Esophagus squamous epithelium (tissue), 5 donors: ENCODE data around the gene AVEN. TPM values are rescaled to one million over a fixed set of nuclear protein-coding genes. Genes with fewer than 3 reads are reported as not detected.

Source experiments
- DNase-seq: peaks from one replicate; lab custom pipeline; 2025; lab: John Stamatoyannopoulos, UW
- H3K27ac ChIP-seq, 4 donors: fragments of 200-600 bp; sonication (generic); one replicate each; pipeline ENCODE4 v1.5.1; 2016 to 2019; ENCODE audit warnings: mild to moderate bottlenecking in 1 of 4
- H3K27me3 ChIP-seq, 4 donors: fragments of 200-600 bp; sonication (generic); 1 replicate in 3 of 4; 2 replicates in 1 of 4; pipeline versions ENCODE4 v1.5.1 to v1.6.0; 2017 to 2021; ENCODE audit warnings: antibody characterized with exemption in 1 of 4
- H3K36me3 ChIP-seq, 3 donors: fragments of 200-600 bp; sonication (generic); one replicate each; pipeline ENCODE4 v1.5.1; 2016 to 2019
- H3K4me1 ChIP-seq, 3 donors: fragments of 200-600 bp; sonication (generic); one replicate each; pipeline ENCODE4 v1.5.1; 2017 to 2019
- H3K4me3 ChIP-seq, 4 donors: fragments of 200-600 bp; sonication (generic); 1 replicate in 3 of 4; 2 replicates in 1 of 4; pipeline ENCODE4 v1.5.1; 2016 to 2019; ENCODE audit warnings: mild to moderate bottlenecking in 2 of 4, moderate library complexity in 1 of 4
- H3K9me3 ChIP-seq, 3 donors: fragments of 200-600 bp; sonication (generic); one replicate each; pipeline ENCODE4 v1.5.1; 2016 to 2019
- POLR2A ChIP-seq, 4 donors: fragments of 450-650 bp; IDR thresholded peaks; one replicate each; pipeline ENCODE4 v1.6.1; 2017; ENCODE audit warnings: antibody characterized with exemption in 4 of 4, mild to moderate bottlenecking in 4 of 4, moderate library complexity in 3 of 4
- WGBS, 2 donors: methylation state at CpG; one replicate each; pipeline ENCODE4 v1.1.5; 2018; 5-methylcytosine and 5-hydroxymethylcytosine counted together
- intact Hi-C: fragments of 100-400 bp; cut with DNase I; formaldehyde crosslinking; loops from one replicate; pipeline ENCODE4 v1.15.0; 2022
- total RNA-seq, 4 donors: library from RNA; depleted of rRNA; stranded (reverse); fragments of >200 nt; gene quantifications; one replicate each; pipeline ENCODE4 v1.1.0, GENCODE V29; 2016
- TF ChIP-seq, protein P1 (sequence below), 6 experiments: fragments of 450-650 bp in 4 of 6; fragments of 200-600 bp in 2 of 6; sonication (generic) in 2 of 6; IDR thresholded peaks; one replicate each; pipeline ENCODE4 v1.5.1; 2016 to 2019; ENCODE audit warnings: antibody characterized with exemption in 6 of 6, mild to moderate bottlenecking in 4 of 6, moderate library complexity in 4 of 6
- donor health status: DM: yes; HTN: yes; CAD: no.

AVEN gene
- total RNA-seq, 4 donors from 2014 or later: 9.9 to 17.5 (median 16.5) TPM

DNA sequence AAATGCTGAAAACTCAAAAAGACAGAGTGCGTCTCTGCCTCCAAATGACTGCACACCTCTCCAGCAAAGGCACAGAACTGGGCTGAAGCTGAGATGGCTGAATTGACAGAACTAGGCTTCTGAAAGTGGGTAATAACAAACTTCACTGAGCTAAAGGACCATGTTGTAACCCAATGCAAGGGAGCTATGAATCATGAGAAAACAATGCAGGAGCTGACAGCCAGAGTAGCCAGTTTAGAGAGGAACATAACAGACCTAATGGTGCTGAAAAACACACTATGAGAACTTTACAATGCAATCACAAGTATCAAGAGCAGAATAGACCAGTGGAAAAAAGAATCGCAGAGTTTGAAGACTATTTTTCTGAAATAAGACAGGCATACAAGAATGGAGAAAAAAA lies 10.1 kb upstream of the AVEN start:
- no peak overlapping the region for H3K27ac ChIP-seq
- intact Hi-C loops: no loop called here
- WGBS, 2 donors: 88 to 100% methylated on average over 2 of the region's 2 CpGs
- no peaks in the 10 kb centered on the region for H3K4me1 ChIP-seq
- no peaks in the 10 kb centered on the region for H3K27me3 ChIP-seq
- H3K36me3 ChIP-seq: no peaks in the 10 kb centered on the region
- no peak for TF ChIP-seq POLR2A (IDR thresholded peaks at IDR 0.05)
- TF ChIP-seq, protein P1, sequence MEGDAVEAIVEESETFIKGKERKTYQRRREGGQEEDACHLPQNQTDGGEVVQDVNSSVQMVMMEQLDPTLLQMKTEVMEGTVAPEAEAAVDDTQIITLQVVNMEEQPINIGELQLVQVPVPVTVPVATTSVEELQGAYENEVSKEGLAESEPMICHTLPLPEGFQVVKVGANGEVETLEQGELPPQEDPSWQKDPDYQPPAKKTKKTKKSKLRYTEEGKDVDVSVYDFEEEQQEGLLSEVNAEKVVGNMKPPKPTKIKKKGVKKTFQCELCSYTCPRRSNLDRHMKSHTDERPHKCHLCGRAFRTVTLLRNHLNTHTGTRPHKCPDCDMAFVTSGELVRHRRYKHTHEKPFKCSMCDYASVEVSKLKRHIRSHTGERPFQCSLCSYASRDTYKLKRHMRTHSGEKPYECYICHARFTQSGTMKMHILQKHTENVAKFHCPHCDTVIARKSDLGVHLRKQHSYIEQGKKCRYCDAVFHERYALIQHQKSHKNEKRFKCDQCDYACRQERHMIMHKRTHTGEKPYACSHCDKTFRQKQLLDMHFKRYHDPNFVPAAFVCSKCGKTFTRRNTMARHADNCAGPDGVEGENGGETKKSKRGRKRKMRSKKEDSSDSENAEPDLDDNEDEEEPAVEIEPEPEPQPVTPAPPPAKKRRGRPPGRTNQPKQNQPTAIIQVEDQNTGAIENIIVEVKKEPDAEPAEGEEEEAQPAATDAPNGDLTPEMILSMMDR (IDR thresholded peaks at IDR 0.05): no peak
- H3K9me3 ChIP-seq: peaks cover 0 to 17% (median 16%) of the 10 kb centered on the region in 3 donors
- no peak overlapping the region for H3K4me3 ChIP-seq
- DNase-seq: no peak

DNA sequence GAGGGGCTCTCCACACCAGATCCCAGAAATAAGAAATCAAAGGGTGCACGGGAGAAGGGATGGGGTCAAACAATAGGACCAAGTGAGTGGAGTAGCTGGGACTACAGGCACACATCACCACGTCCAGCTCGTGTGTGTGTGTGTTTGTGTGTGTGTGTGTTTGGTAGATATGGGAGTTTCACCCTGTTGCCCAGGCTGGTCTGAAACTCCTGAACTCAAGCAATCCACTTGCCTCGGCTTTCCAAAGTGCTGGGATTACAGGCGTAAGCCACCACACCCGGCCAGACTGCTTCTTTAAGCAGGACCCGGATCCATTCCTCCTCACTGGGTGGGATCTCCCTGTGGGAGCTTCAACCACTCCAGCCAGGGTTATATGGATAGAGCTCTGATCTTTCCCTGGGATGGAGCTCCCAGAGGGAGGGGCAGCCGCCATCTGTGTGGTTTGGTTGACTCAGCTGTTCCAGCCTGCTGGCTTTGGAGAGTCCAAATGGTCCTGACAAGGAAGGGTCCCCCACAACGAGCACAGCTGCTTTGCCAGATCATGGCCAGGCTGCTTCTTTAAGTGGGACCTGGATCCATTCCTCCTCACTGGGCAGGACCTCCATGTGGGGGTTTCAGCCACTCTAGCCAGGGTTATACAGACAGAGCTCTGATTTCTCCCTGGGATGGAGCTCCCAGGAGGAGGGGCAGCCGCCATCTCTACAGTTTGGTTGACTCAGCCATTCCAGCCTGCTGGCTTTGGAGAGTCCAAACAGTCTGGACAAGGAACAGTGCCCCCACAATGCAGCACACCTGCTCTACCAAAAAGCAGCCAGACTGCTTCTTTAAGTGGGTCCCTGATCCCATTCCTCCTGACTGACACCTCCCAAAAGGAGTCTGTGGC lies 9.1 kb upstream of the AVEN start:
- Histone ChIP-seq H3K36me3 (no peaks in the 10 kb centered on the region), H3K4me1 (no peaks in the 10 kb centered on the region), H3K27ac (no peak overlapping the region), H3K27me3 (no peaks in the 10 kb centered on the region), H3K9me3 (peaks cover 0 to 17% (median 16%) of the 10 kb centered on the region in 3 donors), H3K4me3 (no peak overlapping the region)
- TF ChIP-seq, protein P1 (IDR thresholded peaks at IDR 0.05): no peak
- no peak for TF ChIP-seq POLR2A (IDR thresholded peaks at IDR 0.05)
- no peak for DNase-seq
- intact Hi-C loops: no loop called here
- 73 to 100% methylated on average over 2 to 6 of the region's 10 CpGs for WGBS, 2 donors

DNA sequence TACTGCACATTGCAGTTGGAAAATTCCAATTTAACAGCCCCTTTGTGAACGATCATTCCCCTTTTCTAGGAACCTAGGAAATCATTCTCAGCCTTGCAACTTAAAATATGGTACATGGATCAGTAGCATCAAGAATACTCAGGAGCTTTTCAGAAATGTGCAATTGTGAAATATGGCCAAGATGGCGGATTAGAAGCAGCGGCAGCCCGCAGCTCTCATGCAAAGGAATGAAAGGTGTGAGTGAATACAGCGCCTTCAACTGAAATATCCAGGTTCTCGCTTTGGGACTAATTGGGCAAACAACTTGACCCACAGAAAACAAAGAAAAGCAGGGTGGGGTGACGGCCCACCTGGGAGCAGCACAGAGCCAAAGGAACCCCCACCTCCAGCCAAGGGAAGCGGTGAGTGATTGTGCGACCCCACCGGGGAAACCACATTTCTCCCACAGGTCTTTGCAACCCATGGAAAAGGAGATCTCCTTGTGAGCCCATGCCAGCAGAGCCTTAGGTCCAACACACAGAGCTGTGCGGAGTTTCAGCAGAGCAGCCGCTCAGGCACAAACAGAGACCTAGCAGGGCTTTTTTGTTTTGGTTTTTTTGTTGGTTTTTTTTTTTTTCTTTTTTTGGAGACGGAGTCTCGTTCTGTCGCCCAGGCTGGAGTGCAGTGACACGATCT lies 7.6 kb upstream of the AVEN start:
- TF ChIP-seq, protein P1 (IDR thresholded peaks at IDR 0.05): no peak
- no peak for TF ChIP-seq POLR2A (IDR thresholded peaks at IDR 0.05)
- Histone ChIP-seq H3K4me1 (no peaks in the 10 kb centered on the region), H3K4me3 (no peak overlapping the region), H3K27me3 (no peaks in the 10 kb centered on the region), H3K36me3 (no peaks in the 10 kb centered on the region), H3K9me3 (peaks cover 0 to 17% (median 16%) of the 10 kb centered on the region in 3 donors), H3K27ac (no peak overlapping the region)
- 89 to 90% methylated on average over 11 to 12 of the region's 16 CpGs for WGBS, 2 donors
- no peak for DNase-seq
- intact Hi-C loops: no loop called here

DNA sequence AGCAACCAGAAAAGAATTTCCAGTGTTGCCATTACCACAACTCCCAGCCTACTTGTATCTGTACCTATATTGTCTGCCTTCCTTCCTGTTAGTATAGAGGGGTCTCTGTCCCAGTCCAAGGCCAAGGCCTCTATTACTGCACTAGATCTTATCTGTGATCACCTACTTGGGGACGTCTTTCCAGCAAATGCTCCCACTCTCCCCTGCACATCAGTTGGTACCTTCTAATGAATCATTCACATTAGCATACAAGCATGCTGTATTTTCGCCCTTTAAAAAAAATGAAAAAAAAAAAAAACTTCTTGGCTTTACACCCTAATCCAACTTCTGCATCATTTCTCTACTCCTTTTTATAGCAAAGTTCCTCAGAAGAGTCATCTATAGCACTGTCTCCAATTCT lies 4.8 kb upstream of the AVEN start:
- TF ChIP-seq, protein P1 (IDR thresholded peaks at IDR 0.05): no peak
- TF ChIP-seq POLR2A (IDR thresholded peaks at IDR 0.05): no peak
- no peaks in the 10 kb centered on the region for H3K27me3 ChIP-seq
- no peak for DNase-seq
- H3K27ac ChIP-seq: no peak overlapping the region
- no peaks in the 10 kb centered on the region for H3K36me3 ChIP-seq
- H3K4me1 ChIP-seq: peaks cover 5 to 10% (median 6%) of the 10 kb centered on the region in 3 donors
- H3K4me3 ChIP-seq: no peak overlapping the region
- WGBS, 2 donors: 74 to 83% methylated on average over 2 of the region's 2 CpGs
- no peaks in the 10 kb centered on the region for H3K9me3 ChIP-seq
- intact Hi-C loops: no loop called here

- Histone ChIP-seq H3K27ac (no peak overlapping the region), H3K9me3 (no peaks in the 10 kb centered on the region), H3K36me3 (no peaks in the 10 kb centered on the region), H3K4me3 (no peak overlapping the region), H3K27me3 (no peaks in the 10 kb centered on the region), H3K4me1 (peaks cover 5 to 10% (median 6%) of the 10 kb centered on the region in 3 donors)
- DNase-seq: no peak
- no peak for TF ChIP-seq POLR2A (IDR thresholded peaks at IDR 0.05)
- TF ChIP-seq, protein P1 (IDR thresholded peaks at IDR 0.05): no peak
- 74 to 78% methylated on average over 1 of the region's 1 CpG for WGBS, 2 donors
- intact Hi-C loops: no loop called here
Measured at GRCh38 chr15:34043391-34043790, 4.4 kb upstream of the AVEN start.
